PC-9 (cell line): ENCODE results near the gene DNAJC30. TPM values are rescaled to one million over a fixed set of nuclear protein-coding genes. Genes with fewer than 3 reads are reported as not detected.

Experiments
- BruUV-seq: library from RNA; stranded (reverse); fragments of 400-500 nt; replicated peaks from 2 replicates; lab custom pipeline; 2021; lab: Mats Ljungman, UMichigan
- CTCF ChIA-PET: fragments of 300-600 bp; sonication (Branson Sonifier 250); formaldehyde crosslinking; loops from one replicate; lab custom pipeline; 2022; ENCODE audit warnings: antibody characterized with exemption; lab: Charles Lee
- POLR2A ChIA-PET: fragments of 300-600 bp; sonication (Branson Sonifier 250); formaldehyde crosslinking; loops from one replicate; lab custom pipeline; 2022; ENCODE audit warnings: antibody characterized with exemption; ENCODE audit not compliant: unreplicated experiment; lab: Charles Lee
- DNase-seq, 2 experiments: peaks; one replicate each; pipeline versions ENCODE4 v3.0.0 to v3.0.0-alpha.2; 2015 to 2022; ENCODE audit warnings: mixed read lengths in 1 of 2
- H2AFZ ChIP-seq: fragments of 200-600 bp; sonication (generic); 2 replicates; pipeline ENCODE4 v1.8.1; 2017; ENCODE audit warnings: antibody characterized with exemption
- H3F3A ChIP-seq: fragments of 200-600 bp; sonication (generic); 2 replicates; pipeline ENCODE4 v1.8.1; 2017; ENCODE audit warnings: antibody characterized with exemption, mild to moderate bottlenecking, low read depth; ENCODE audit not compliant: insufficient read depth
- H3K27ac ChIP-seq: fragments of 200-600 bp; sonication (generic); 2 replicates; pipeline ENCODE4 v1.6.1; 2016; ENCODE audit warnings: mixed run types
- H3K27me3 ChIP-seq: fragments of 200-600 bp; sonication (generic); 2 replicates; pipeline ENCODE4 v1.6.1; 2016; ENCODE audit warnings: low read depth, mixed run types; ENCODE audit not compliant: insufficient read depth
- H3K36me3 ChIP-seq: fragments of 200-600 bp; sonication (generic); 2 replicates; pipeline ENCODE4 v1.6.1; 2016; ENCODE audit warnings: low read depth, mixed run types
- H3K4me1 ChIP-seq: fragments of 200-600 bp; sonication (generic); replicated peaks from 2 replicates; pipeline ENCODE4 v1.6.1; 2016; ENCODE audit warnings: mixed run types; ENCODE audit not compliant: insufficient read depth
- H3K4me2 ChIP-seq: fragments of 200-600 bp; sonication (generic); 2 replicates; pipeline ENCODE4 v1.6.1; 2017; ENCODE audit warnings: mixed run types
- H3K4me3 ChIP-seq: fragments of 200-600 bp; sonication (generic); 2 replicates; pipeline ENCODE4 v1.6.1; 2016; ENCODE audit warnings: mixed run types
- H3K79me2 ChIP-seq: fragments of 200-600 bp; sonication (generic); 2 replicates; pipeline ENCODE4 v1.6.1; 2017; ENCODE audit warnings: low read depth, mixed run types
- H3K9me2 ChIP-seq: fragments of 200-600 bp; sonication (generic); 2 replicates; pipeline ENCODE4 v1.8.1; 2017; ENCODE audit warnings: mild to moderate bottlenecking; ENCODE audit not compliant: insufficient read depth
- H3K9me3 ChIP-seq: fragments of 200-600 bp; sonication (generic); 2 replicates; pipeline ENCODE4 v1.8.1; 2016; ENCODE audit warnings: low read depth; ENCODE audit not compliant: insufficient read depth
- H4K20me1 ChIP-seq: fragments of 200-600 bp; sonication (generic); 2 replicates; pipeline ENCODE4 v1.8.1; 2017; ENCODE audit not compliant: insufficient read depth
- CTCF ChIP-seq: fragments of 200-600 bp; sonication (generic); conservative IDR thresholded peaks from 2 replicates; pipeline ENCODE4 v1.6.1; 2017; ENCODE audit warnings: mixed run types, antibody characterized with exemption, mild to moderate bottlenecking, moderate library complexity
- EZH2 ChIP-seq: fragments of 200-600 bp; sonication (generic); IDR thresholded peaks from 2 replicates; pipeline ENCODE4 v1.8.0; 2017; ENCODE audit warnings: antibody characterized with exemption, low read depth
- intact Hi-C: fragments of 100-400 bp; cut with micrococcal nuclease; formaldehyde crosslinking; loops from one replicate; pipeline ENCODE4 v1.10.0; 2022; ENCODE audit not compliant: unreplicated experiment
- total RNA-seq: library from RNA; stranded (reverse); gene quantifications from 2 replicates; pipeline ENCODE4 v1.2.3, GENCODE V29; 2021

The DNAJC30 gene
- total RNA-seq, 1 experiment from 2014 or later = 9.5 TPM

GRCh38 chr7:73728551-73728950, 45.3 kb upstream of the DNAJC30 start:
- no TSS peak for BruUV-seq
- no peaks in the 10 kb centered on the region for H4K20me1 ChIP-seq
- no peak for TF ChIP-seq CTCF
- no peak for TF ChIP-seq EZH2
- DNase-seq = no peak
- H3K4me1 ChIP-seq = no peaks in the 10 kb centered on the region; the same call in 1 of the 2 replicates
- H3K4me2 ChIP-seq = no peak overlapping the region
- H3K9me3 ChIP-seq = no peaks in the 10 kb centered on the region
- POLR2A ChIA-PET = interaction anchor here (0.6 kb wide), 1 partner anchor 150 kb away, joined by 13 read pairs; the partner anchor contains the start of gene TBL2
- no peak overlapping the region for H3K4me3 ChIP-seq
- no peaks in the 10 kb centered on the region for H3K79me2 ChIP-seq
- no peaks in the 10 kb centered on the region for H3K27me3 ChIP-seq
- peaks cover 40% of the 10 kb centered on the region for H3F3A ChIP-seq
- H3K27ac ChIP-seq = no peak overlapping the region
- no peaks in the 10 kb centered on the region for H3K9me2 ChIP-seq
- no peak overlapping the region for H2AFZ ChIP-seq
- CTCF ChIA-PET = interaction anchor here (0.6 kb wide), 1 partner anchor 130 kb away, joined by 7 read pairs; no protein-coding TSS in a partner anchor
- intact Hi-C loops = no loop called here
- no peaks in the 10 kb centered on the region for H3K36me3 ChIP-seq

GRCh38 chr7:73727952-73728351, 44.7 kb upstream of the DNAJC30 start:
- no peaks in the 10 kb centered on the region for H3K79me2 ChIP-seq
- no peaks in the 10 kb centered on the region for H3K9me3 ChIP-seq
- CTCF ChIA-PET = interaction anchor here (0.6 kb wide), 1 partner anchor 112 kb away, joined by 14 read pairs; no protein-coding TSS in a partner anchor
- TF ChIP-seq CTCF (no peak), EZH2 (no peak)
- peaks cover 36% of the 10 kb centered on the region for H3F3A ChIP-seq
- no peak overlapping the region for H2AFZ ChIP-seq
- intact Hi-C loops = no loop called here
- no peak for DNase-seq
- H3K9me2 ChIP-seq = no peaks in the 10 kb centered on the region
- H3K4me1 ChIP-seq = no peaks in the 10 kb centered on the region; the same call in 1 of the 2 replicates
- no peak overlapping the region for H3K27ac ChIP-seq
- H3K36me3 ChIP-seq = no peaks in the 10 kb centered on the region
- H3K4me3 ChIP-seq = no peak overlapping the region
- H3K4me2 ChIP-seq = no peak overlapping the region
- POLR2A ChIA-PET = interaction anchor here (0.6 kb wide), 2 partner anchors 150 to 228 kb away, joined by 13 to 28 read pairs; partner anchors contain the start of gene TBL2
- no peaks in the 10 kb centered on the region for H4K20me1 ChIP-seq
- no peaks in the 10 kb centered on the region for H3K27me3 ChIP-seq
- no TSS peak for BruUV-seq

GRCh38 chr7:73726083-73726466, 42.8 kb upstream of the DNAJC30 start:
- ChIA-PET CTCF (interaction anchor here (0.5 to 1.3 kb wide), 2 partner anchors 119 to 133 kb away, joined by 3 to 7 read pairs; no protein-coding TSS in a partner anchor), POLR2A (interaction anchor here (0.7 kb wide), 2 partner anchors 11 to 113 kb away, joined by 4 to 9 read pairs; no protein-coding TSS in a partner anchor)
- no peaks in the 10 kb centered on the region for H3K27me3 ChIP-seq
- no peaks in the 10 kb centered on the region for H4K20me1 ChIP-seq
- intact Hi-C loops = no loop called here
- peak in 1 of 2 experiments; percentile 32 for DNase-seq
- H3K36me3 ChIP-seq = no peaks in the 10 kb centered on the region
- peaks cover 15% of the 10 kb centered on the region for H3K4me1 ChIP-seq
- BruUV-seq = no TSS peak
- H3K4me3 ChIP-seq = no peak overlapping the region
- no peak overlapping the region for H3K4me2 ChIP-seq
- TF ChIP-seq EZH2 (no peak), CTCF (no peak; the same call in 1 of the 2 replicates)
- H3K9me2 ChIP-seq = no peaks in the 10 kb centered on the region
- no peak overlapping the region for H3K27ac ChIP-seq
- H3F3A ChIP-seq = peaks cover 27% of the 10 kb centered on the region; the same call in 1 of the 2 replicates
- no peak overlapping the region for H2AFZ ChIP-seq
- H3K9me3 ChIP-seq = no peaks in the 10 kb centered on the region
- H3K79me2 ChIP-seq = no peaks in the 10 kb centered on the region
